Measurements from ENCODE around the gene NR3C2.

NR3C2 gene

DNA sequence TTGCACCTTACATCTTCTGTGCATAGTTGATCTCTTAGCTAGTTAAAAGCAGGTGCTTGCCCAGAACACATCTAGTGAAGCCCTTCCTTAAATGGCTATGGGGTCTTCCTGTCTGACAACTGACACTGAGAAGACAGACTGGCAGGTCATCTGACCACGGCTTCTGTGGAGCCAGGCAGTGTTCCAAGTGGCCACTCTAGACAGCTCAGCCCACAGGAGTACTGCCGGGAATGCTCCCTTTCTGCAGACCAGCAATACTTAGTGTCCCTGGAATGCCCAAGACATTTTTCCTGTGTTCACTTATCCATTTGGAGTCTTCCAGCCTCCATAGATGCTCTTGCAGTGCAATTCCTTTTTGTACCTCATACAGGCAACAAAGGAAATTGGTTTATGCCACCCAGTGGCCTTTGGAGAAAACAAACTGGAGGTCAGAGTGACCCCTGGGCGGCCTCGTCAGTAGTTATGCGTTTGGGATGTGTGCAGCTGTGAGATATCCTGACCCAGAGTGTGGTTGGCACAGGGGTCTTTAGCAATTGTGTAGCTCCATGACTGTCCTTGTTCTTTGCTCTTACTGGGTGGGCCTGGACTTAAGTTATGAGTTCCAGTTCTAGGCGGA lies 374.8 kb downstream of the NR3C2 start:
- no peak for FAIRE-seq

DNA sequence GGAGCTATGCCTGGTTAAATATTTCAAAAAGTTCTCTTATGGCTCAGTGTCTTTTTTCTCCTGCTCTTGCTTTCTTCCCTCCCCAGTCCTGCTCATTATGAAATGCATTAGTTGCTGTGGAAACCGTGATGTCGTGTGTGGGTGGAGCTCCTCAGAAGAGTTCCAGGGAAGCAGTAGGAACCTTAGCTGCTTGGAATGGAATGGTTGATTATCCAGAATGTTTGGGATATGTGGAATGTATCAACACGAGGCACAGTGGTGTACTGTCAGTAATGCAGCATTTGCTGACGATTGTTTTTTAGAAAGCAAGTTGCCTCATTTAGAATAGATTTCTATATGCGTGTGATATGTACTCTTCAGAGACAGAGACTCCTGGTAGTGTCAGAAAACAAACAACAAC lies 377.1 kb downstream of the NR3C2 start:
- FAIRE-seq: no peak

DNA sequence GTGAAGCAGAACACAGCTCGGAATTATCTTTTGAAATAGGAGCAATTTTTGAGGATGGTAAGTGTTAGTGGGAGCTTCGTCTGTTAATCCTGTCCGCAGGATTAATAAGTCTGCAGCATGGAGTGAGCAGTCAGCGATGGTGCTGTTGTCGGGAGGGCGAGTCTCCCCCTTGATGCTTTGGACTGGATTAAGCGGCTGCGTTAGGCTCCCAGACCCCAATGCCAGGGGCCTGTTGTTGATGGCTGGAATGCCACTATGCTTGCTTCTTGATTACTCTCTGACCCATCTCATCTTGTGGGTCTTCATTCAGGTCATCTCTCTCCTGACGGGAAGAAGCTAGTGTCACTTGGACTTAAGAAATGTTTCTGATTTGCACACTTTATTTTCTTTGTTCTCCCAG lies 377.8 kb downstream of the NR3C2 start:
- no peak for FAIRE-seq

DNA sequence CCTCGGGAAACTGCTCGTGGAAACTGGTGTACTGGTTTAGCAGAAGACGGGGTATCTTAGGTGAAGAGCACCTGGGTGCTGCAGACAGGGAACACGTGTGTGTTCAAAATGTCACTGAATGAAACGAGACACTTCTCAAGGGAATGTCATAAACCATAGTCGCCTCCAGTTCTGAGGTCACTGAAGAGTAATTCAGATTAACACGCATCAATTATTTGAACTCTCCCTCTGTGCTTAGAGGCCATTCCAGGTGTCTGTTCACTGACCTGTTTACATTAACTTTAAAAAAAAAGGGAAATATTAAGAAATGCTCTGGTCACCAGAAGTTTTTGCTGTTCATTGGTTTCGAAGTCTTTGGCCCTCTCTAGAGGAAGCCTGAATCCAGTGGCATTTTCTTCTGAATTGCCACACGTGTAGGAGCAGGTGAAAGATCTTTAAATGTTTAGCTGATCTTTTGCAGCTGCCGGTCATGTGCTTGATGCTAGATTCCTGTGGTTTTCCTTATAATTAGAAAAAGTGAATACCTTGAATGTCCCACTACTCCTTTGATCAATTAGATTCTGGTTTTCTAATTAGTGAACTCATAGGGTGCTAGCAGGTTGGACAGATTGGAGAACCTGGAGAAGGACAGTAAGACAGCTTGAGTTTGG lies 379.8 kb downstream of the NR3C2 start:
- no peak for FAIRE-seq

DNA sequence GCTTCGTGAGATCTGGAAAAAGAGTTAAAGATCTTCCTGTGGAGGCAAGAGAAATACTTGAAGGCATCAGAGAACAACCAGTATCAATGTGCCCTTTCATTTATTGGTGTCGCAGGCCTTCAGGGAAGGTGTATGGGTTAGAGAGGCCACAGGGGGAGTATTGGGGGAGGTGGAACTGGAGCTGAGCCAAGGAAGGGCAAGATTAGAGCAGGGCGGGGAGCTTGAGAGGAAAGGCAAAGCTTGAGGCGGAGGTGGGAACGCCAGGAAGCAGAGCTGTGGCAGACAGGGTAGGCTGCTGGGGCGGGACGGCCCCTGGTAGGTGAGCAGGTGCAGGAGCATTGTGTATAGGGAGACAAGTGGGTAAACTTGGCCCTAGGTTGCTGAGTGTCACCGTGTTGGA lies 380.4 kb downstream of the NR3C2 start:
- no peak for FAIRE-seq

DNA sequence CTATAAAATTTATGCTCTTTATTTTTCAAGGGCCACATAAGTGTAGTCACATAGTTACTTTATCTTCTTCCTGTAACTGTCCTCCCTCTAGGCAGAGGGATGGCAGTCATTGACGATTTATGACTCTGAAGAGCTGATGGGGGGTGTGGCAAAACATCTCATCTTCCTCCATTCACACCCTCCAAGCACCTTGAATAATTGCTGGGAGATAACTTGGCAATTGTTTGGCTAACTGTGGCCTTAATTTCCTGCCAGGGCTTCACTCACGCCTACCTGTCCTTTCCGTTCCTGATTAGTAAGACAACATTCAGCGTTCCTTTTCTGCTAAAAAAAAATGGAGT lies 381.1 kb downstream of the NR3C2 start:
- no peak for FAIRE-seq

DNA sequence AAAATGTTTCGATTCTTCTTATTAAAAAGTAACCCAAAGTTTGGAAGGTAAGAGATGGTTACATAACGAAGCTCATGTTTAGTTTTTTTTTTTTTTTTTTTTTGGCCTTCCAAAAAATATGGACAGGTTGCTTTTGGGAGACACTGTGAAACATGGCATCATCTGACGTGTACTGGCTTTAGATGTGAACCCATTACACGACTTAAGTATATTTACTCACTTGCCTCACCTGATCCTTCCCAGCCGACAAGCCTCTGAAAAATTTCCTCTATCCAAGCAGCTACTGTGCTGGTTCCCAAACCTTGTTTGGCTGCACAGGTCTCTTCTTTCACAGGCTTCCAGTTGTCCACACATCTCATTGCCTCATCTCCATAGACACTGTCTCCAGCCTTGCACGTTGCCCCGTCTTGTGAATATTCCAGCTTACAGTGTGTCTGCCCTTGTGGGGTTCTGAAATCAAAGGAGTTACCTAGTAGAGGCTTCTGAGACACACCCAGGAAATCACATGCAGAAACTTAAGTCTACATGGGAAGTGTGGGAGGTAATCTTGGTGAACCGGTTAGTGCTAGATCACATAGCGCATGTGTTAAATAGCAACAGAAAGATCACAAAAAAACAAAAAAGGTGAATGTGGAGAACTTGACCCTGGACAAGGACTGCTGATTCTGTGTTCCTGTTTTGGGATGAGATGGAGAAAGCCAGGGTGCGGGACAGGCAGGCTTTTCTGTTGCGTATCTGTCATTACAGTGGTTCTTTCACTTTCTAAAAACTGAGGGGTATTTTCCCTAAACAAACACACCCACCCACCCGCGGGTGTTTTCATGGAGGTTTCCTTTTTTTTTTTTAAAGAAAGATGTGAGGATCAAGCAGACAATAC lies 381.7 kb downstream of the NR3C2 start:
- FAIRE-seq: no peak

DNA sequence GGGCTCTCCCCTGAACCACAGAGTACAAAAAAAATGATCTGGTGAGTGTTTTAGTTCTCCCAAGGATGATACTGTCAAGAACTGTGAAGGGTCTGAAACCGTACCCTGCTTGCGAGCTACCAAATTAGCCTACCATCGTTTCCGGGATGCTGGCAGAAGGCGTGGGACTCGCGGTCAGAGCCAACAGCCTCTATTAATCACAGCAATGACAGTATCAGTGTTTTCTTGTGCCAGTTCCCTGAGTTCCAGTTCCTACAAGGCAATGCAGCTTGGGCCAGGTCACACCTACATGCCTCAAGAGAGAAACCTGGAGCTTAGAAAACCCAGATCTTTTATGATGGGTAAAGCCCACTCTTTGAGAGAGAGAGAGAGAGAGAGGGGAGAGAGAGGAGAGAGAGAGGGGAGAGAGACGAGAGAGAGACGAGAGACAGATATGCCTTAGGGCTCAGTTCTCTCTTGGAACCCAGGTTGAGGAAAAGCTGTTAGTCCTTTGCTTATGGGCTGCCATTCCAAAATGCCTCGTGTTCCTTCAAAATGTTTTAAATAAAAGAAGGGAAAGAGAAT lies 382.5 kb downstream of the NR3C2 start:
- FAIRE-seq: no peak

DNA sequence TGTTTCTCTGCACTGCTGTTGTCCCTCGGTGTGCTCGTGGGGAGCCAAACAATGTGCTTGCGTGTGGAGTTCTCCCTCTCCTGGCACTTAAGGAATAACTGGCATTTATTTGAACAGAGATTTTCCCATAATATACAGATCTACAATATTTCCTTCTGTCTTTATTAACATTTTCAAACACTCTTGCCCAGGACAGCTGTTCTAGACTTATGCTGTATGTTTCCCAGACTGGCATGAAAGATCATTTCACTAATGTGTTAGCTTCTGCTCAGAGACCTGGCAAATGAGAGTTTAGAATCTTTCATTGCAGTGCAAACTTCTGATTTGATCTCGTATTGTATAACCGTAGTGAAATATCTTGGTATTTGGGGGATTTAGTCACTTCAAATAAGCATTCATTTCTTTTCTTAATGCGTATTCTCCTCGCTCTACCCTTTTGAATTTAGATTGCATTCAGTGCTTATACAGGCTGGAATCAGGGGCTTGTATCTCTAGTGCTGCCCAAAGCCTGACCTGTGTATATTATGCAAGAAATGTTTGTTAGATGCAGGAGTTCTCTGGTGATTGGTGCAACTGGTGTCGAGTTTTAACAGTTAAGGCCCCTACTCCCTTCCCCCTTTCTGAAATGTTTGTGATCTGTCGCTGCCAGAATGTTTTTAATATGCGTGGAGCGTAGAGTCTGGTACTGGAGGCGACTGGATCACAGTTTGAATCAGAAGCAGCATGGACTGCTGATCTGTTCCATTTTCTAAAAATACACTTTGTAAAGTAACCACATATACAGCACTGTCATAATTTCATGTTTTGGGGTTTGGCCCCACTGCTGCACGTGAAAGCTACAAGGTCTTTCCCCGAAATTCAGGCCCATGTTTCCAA lies 384.0 kb downstream of the NR3C2 start:
- FAIRE-seq: no peak

DNA sequence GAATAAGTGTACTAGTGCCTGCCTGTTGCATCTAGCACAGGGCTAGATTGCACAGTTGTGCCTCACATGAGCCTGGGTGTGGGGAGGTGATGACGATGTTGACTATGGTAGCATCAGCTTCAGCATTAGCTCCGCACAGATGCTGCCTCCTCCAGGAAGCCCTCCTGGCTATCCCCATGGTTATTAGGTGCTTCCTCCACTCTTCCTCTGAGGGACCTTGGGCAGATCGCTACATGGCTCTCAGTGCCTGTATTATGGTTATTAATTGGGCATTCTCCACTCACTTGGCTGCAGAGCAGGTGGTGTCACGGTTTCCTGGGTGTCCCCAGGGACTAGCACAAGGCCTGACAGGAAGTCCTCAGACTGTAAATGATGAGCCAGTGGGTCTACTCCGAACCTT lies 384.7 kb downstream of the NR3C2 start:
- FAIRE-seq: no peak

DNA sequence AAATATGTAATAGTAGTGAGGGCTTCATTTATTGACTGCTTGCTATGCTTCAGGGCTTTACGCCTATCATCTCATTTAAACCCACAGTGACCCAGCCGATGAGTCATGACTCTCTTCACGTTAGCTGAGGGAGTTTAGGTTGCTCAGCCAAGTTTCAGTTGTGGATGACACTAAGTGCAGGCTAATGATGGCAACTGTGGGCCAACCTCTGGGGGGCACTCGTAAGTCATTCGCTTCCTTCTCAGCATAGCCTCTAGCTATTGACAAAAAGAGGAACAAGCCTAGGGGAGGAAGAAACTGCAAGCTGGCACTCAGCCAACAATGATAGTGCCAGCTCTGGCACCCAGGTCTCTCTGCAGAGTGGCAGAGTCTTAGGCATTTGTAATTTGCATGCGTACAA lies 385.3 kb downstream of the NR3C2 start:
- no peak for FAIRE-seq

DNA sequence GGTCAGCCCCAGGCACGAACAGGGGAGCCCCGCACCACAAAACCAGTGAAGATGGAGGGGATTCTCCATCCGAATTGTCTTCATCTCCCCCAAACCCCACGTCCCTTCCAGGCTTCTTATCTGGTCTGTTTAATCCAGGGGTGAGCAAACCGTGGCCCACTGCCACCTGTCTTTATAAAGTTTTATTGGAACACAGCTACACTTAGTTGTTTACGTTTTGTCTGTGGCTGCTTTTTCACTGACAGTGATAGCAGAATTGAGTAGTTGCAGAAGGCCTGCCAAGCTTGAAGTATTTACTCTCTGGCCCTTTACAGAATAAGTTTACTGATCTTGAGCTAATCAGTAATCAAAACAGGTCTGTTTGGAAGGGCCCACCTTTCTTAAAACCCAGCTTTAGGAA lies 386.4 kb downstream of the NR3C2 start:
- FAIRE-seq: no peak

DNA sequence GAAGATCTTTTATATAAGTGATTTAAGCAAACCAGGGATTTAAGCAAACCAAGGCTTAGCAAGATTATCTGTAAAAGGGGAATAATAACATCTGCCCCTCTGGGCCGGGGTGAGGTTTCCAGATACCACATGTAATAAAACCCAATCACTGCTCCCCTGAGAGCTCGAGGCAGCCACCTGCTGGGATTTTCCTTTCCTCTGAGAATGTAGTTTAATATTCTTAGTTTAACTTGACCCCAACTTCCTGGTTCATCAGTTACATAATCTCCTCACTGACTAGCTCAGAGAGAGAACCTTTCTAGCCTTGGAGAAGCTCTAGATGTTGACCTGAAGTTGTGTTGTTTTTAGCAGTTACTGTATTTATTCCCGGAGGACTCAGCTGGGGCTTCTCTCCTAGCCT lies 387.9 kb downstream of the NR3C2 start:
- FAIRE-seq: peak; percentile 13

DNA sequence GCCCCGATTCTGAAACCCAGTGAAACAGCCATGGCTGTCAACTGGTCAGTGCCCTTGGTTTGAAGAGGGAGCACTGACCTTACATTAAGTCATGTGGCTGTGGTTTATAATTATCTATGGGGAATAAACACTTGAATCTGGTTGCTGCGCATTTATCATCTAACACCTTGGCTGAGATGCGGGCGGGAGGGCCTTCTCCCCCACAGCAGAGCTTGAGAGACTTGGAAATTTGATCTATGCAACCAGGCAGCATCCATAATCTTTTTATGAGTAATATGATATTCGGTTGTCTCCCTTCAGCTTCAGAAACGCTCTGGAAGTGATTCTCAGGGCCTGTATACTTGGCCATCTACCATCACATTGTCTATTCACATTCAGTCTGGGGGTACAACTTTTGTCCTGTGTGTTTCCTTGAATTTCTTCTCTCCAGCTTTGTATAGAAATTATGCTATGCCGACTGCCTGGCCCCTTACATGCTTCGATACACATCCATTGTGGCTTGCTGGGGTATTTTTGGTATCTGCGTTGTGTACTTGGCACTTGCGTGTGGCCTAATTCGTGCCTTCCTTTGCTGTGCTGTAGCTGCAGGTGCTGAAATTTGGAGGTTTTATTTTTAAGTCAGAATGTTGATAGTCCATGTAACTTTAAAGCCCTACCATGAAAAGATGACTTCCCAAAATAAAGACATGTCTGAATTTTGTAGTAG lies 388.8 kb downstream of the NR3C2 start:
- no peak for FAIRE-seq

DNA sequence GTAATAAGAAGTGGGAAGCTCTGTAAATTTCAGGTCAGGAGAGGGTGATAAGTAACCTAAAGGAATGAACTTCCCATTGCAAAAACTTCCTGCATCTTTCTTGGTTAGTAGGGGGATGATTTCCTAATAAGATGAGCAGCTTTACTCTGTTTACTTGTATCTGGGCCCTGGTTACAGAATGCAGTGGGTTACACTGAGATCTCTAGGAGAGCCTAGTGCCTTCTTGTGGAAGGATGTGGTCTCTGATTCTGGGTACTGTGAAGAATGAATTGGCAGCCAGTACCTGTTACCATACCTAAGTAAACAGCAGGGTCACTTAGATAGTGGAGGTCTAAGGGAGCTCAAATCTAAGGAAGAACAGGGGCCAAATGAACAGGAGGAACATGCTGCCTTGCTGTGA lies 389.8 kb downstream of the NR3C2 start:
- FAIRE-seq: no peak

DNA sequence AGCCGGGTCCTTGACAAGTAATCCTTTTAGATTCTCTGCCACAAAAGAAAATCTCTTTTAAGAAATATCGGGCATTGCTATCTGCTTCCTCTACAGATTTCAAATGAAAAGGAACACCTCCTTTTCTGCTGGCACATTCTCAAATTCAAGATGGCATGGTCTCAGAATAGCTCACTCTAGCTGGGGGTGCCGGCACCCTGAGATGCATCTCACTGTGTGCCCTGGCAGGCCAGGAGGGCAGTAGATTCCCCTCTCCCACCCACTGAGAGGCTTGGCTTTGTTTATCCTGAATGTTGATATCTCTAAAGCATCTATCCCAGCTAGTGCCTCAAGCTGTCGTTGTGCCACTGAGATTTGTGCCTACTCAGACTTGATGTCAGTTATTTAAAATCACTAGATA lies 390.8 kb downstream of the NR3C2 start:
- no peak for FAIRE-seq

DNA sequence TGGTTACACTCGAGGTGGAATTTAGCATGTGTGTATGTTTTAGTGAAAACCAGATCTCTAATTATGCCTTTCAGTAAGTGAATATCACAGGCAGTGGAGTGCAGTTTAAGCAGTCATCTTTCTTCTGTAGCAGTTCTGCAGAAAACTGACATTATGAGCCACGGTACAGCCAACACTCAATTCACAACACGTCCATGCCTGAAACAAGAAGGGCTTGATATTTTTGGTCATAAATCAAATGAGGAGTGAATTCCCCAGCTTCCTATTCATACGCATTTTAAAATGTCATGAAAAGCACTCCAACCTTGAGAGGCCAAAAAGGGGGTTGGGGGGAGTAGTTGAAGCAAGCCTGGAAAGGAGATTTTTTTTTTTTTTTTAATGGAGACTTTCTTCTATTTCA lies 393.6 kb downstream of the NR3C2 start:
- no peak for FAIRE-seq

DNA sequence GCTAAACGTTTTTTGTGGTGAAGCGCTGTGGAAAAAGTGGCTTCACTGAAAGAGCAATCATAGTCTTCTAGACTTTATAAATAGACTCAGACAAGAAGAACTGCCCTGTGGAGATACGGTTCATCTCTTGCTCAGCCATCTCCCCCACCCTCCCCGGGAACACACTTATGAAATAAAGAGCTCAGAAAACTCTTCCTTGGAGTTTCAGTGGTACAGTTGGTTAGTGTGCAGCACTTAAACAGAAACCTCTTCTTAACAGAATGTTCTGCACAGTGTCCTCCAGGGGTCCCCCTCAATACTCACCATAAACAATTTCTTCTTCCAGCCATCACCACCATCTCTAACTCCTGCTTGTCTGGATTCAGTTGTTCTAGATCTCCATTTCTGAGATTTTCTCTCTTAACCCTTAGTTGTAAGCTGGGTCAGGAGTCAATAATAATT lies 397.3 kb downstream of the NR3C2 start:
- no peak for FAIRE-seq

DNA sequence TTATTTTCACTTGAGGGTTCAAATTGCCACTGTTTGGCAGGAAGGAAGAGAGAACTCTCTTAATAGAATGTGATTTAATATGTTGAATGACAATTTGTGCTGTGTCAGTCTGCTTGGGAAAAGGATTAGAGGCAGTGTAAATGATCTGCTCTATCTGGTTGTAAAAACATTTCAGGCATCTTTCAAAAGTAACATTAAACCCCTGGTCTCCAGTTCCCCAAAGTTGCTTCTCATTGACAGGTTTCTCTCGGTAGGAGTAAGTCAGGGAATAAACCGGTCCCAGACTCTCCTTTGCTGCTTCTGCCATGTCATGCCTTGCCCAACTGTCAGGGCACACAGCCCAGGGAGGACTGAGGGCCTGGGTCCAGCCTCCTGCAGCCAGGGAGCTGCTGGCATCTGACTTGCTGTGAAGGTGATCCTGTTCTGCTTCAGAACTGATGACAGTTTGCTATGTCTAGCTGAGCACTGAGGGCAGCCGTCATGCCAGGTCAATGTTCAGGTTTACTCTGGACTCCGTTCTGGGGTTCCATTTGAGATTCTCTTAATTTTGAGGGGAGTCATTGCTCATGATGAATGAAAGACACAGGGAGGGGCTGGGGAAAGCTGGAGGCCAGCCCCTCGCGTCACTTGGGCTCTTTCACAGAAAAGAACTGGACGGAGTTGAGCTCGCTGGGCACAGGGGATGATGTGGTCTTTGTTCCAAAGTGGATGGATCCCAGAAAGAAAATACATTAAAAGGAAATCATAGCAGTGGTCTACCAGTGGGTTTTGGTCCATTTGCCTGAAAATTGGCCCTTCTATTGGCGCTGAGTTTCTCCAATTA lies 397.9 kb downstream of the NR3C2 start:
- FAIRE-seq: no peak

DNA sequence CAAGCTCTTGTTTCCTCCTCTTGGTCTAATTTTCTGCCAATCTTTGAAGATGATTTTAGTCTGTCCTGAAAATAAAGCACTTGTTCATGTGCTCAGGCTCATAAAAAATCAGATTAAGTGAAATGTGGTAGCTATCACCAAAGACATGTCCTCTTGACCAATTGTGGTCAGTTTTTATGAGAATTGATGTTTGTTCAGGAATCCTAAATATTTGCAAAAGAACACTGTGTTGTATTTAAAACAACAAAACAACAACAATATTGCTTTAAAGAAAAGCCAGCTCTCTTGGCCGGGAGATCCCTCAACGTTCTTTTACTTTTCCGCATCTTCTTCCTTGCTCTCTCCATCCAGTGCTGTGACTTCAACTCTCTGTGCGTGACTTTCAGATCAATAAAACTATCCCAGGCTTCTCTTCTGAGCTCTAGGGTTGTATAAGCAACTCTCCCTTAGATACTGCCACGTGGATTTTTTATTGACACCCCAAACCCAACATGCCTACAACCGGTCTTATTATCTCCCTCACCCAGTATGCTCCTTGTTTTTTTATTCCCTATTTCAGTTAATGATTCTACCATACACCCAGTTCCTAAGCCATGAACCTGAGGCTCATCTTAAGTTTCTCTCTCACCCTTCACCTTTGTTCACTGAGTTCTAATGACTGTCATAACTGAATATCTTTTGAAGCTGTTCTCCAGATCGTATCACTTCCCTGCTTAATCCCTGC lies 400.4 kb downstream of the NR3C2 start:
- no peak for FAIRE-seq

DNA sequence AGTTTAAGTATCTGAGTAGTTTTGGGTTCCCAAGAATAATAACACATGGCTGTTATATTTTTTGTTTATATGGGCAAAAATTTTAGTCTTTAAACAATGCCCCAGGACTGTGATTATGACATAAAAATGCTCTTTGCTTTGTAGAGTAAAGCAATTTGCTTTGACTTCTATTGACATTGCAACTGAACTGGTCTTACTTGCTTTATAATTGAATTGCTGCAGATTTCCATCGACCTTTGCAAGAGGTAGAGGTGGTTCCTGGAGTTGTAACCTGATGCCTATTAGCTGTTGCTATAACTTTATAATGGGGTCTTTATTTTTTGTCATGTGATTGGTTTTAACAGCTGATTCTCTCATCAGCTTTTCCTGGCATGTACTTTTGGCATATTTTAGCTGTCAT lies 407.4 kb downstream of the NR3C2 start:
- FAIRE-seq: no peak
